Vagina (tissue), 2 donors: Measurements from ENCODE around the gene ATP2A3. TPM values are rescaled to one million over a fixed set of nuclear protein-coding genes. Genes with fewer than 3 reads are reported as not detected.

ENCODE experiments used
- DNase-seq, 2 donors: peaks; one replicate each; pipeline ENCODE4 v3.0.0-alpha.2; 2017; ENCODE audit errors: extremely low spot score in 2 of 2
- H3K27ac ChIP-seq: fragments of 200-600 bp; sonication (generic); one replicate; pipeline ENCODE4 v1.5.1; 2019
- H3K27me3 ChIP-seq: fragments of 200-600 bp; sonication (generic); one replicate; pipeline ENCODE4 v1.5.1; 2019
- H3K36me3 ChIP-seq, 2 donors: fragments of 200-600 bp; sonication (generic); one replicate each; pipeline ENCODE4 v1.5.1; 2017 to 2019
- H3K4me1 ChIP-seq: fragments of 200-600 bp; sonication (generic); one replicate; pipeline ENCODE4 v1.5.1; 2019
- H3K4me3 ChIP-seq, 2 donors: fragments of 200-600 bp; sonication (generic); 1 replicate in 1 of 2; 2 replicates in 1 of 2; pipeline ENCODE4 v1.5.1; 2016 to 2019
- H3K9me3 ChIP-seq: fragments of 200-600 bp; sonication (generic); one replicate; pipeline ENCODE4 v1.5.1; 2019
- CTCF ChIP-seq, 3 experiments: fragments of 450-650 bp in 2 of 3; fragments of 200-600 bp in 1 of 3; sonication (generic) in 1 of 3; IDR thresholded peaks; one replicate each; pipeline ENCODE4 v1.5.1; 2017 to 2019; ENCODE audit warnings: antibody characterized with exemption in 3 of 3, mild to moderate bottlenecking in 2 of 3, moderate library complexity in 2 of 3
- POLR2A ChIP-seq, 2 donors: fragments of 450-650 bp; IDR thresholded peaks; one replicate each; pipeline ENCODE4 v1.6.1; 2017; ENCODE audit warnings: antibody characterized with exemption in 2 of 2, mild to moderate bottlenecking in 2 of 2, moderate library complexity in 2 of 2
- POLR2AphosphoS5 ChIP-seq, 2 donors: sonication (generic); formaldehyde crosslinking; IDR thresholded peaks; one replicate each; pipeline ENCODE4 v1.9.0; 2017; ENCODE audit warnings: antibody characterized with exemption in 2 of 2, mild to moderate bottlenecking in 2 of 2, low read depth in 1 of 2; ENCODE audit not compliant: insufficient read depth in 1 of 2
- intact Hi-C: fragments of 100-400 bp; cut with DNase I; formaldehyde crosslinking; loops from one replicate; pipeline ENCODE4 v1.15.1; 2023
- total RNA-seq: library from RNA; depleted of rRNA; stranded (reverse); fragments of >200 nt; gene quantifications from one replicate; pipeline ENCODE4 v1.2.3, GENCODE V29; 2016

ATP2A3 gene
- total RNA-seq, 1 donor from 2014 or later: 15.5 TPM

- Histone ChIP-seq H3K9me3 (no peaks in the 10 kb centered on the region), H3K27ac (no peak overlapping the region), H3K36me3 (no peaks in the 10 kb centered on the region), H3K4me3 (no peak overlapping the region), H3K27me3 (no peaks in the 10 kb centered on the region), H3K4me1 (peaks cover 10% of the 10 kb centered on the region)
- intact Hi-C loops: no loop called here
- TF ChIP-seq POLR2AphosphoS5 (IDR thresholded peaks at IDR 0.05; ENCODE audit: insufficient read depth in 1 of 2, low read depth in 1 of 2) (no peak), CTCF (IDR thresholded peaks at IDR 0.05) (no peak), POLR2A (IDR thresholded peaks at IDR 0.05) (no peak)
- DNase-seq: no peak
These were observed 20.9 kb downstream of the ATP2A3 start for GRCh38 chr17:3943240-3943891.

- Histone ChIP-seq H3K36me3 (peaks cover 0 to 7% of the 10 kb centered on the region in 2 donors), H3K4me1 (peaks cover 10% of the 10 kb centered on the region), H3K4me3 (no peak overlapping the region), H3K27me3 (no peaks in the 10 kb centered on the region), H3K27ac (no peak overlapping the region), H3K9me3 (no peaks in the 10 kb centered on the region)
- intact Hi-C loops: no loop called here
- no peak for DNase-seq
- TF ChIP-seq POLR2A (IDR thresholded peaks at IDR 0.05) (no peak), CTCF (IDR thresholded peaks at IDR 0.05) (no peak), POLR2AphosphoS5 (IDR thresholded peaks at IDR 0.05; ENCODE audit: insufficient read depth in 1 of 2, low read depth in 1 of 2) (no peak)
These were observed 23.1 kb downstream of the ATP2A3 start for GRCh38 chr17:3940965-3941698.

- TF ChIP-seq CTCF (IDR thresholded peaks at IDR 0.05): no peak
- TF ChIP-seq POLR2A (IDR thresholded peaks at IDR 0.05): no peak
- no peak for TF ChIP-seq POLR2AphosphoS5 (IDR thresholded peaks at IDR 0.05; ENCODE audit: insufficient read depth in 1 of 2, low read depth in 1 of 2)
- no peaks in the 10 kb centered on the region for H3K9me3 ChIP-seq
- H3K27ac ChIP-seq: no peak overlapping the region
- no peak for DNase-seq
- H3K36me3 ChIP-seq: peaks cover 0 to 7% of the 10 kb centered on the region in 2 donors
- H3K4me3 ChIP-seq: no peak overlapping the region
- no peaks in the 10 kb centered on the region for H3K27me3 ChIP-seq
- no peaks in the 10 kb centered on the region for H3K4me1 ChIP-seq
- intact Hi-C loops: no loop called here
These were observed 26.9 kb downstream of the ATP2A3 start for GRCh38 chr17:3937359-3937758.

GRCh38 chr17:3935825-3936355 lies 28.3 kb downstream of the ATP2A3 start:
- no peaks in the 10 kb centered on the region for H3K4me1 ChIP-seq
- no peak for DNase-seq
- H3K9me3 ChIP-seq: no peaks in the 10 kb centered on the region
- no peaks in the 10 kb centered on the region for H3K27me3 ChIP-seq
- H3K4me3 ChIP-seq: no peak overlapping the region
- intact Hi-C loops: no loop called here
- peaks cover 0 to 7% of the 10 kb centered on the region in 2 donors for H3K36me3 ChIP-seq
- H3K27ac ChIP-seq: no peak overlapping the region
- TF ChIP-seq POLR2A (IDR thresholded peaks at IDR 0.05) (no peak), POLR2AphosphoS5 (IDR thresholded peaks at IDR 0.05; ENCODE audit: insufficient read depth in 1 of 2, low read depth in 1 of 2) (no peak), CTCF (IDR thresholded peaks at IDR 0.05) (no peak)

- Histone ChIP-seq H3K27ac (no peak overlapping the region), H3K36me3 (peaks cover 0 to 7% of the 10 kb centered on the region in 2 donors), H3K27me3 (no peaks in the 10 kb centered on the region), H3K4me1 (no peaks in the 10 kb centered on the region), H3K9me3 (no peaks in the 10 kb centered on the region), H3K4me3 (no peak overlapping the region)
- TF ChIP-seq POLR2AphosphoS5 (IDR thresholded peaks at IDR 0.05; ENCODE audit: insufficient read depth in 1 of 2, low read depth in 1 of 2): no peak
- TF ChIP-seq CTCF (IDR thresholded peaks at IDR 0.05): peak in 2 of 3 experiments; percentile 4 to 24
- TF ChIP-seq POLR2A (IDR thresholded peaks at IDR 0.05): no peak
- DNase-seq: no peak
- intact Hi-C loops: no loop called here
These were observed 29.1 kb downstream of the ATP2A3 start for GRCh38 chr17:3935140-3935542.
